Measurements from ENCODE around the gene KHDC1. TPM values are rescaled to one million over a fixed set of nuclear protein-coding genes. Genes with fewer than 3 reads are reported as not detected.
"Not testable (repeated sequence)": the region's sequence is repeated elsewhere in the genome, so short reads cannot be mapped to it uniquely, and the experiment has no call there.

KHDC1 gene
- total and polyA plus RNA-seq, 4 donors = 1.3 to 3.5 (median 2.5) TPM

GRCh38 chr6:73240730-73241129 is 22.3 kb downstream of the KHDC1 start:
- Histone ChIP-seq H3K9ac (ENCODE audit: insufficient read depth in 1 of 2, low read length in 2 of 2) (no peak overlapping the region), H3K27me3 (ENCODE audit: control insufficient read depth in 3 of 3, insufficient read depth in 3 of 3, low read length in 2 of 3) (no peaks in the 10 kb centered on the region), H3K36me3 (ENCODE audit: control insufficient read depth in 4 of 4, insufficient read depth in 4 of 4, low read length in 4 of 4) (no peaks in the 10 kb centered on the region), H3K27ac (ENCODE audit: low read depth in 1 of 2, low read length in 1 of 2) (no peak overlapping the region), H3K4me1 (ENCODE audit: control insufficient read depth in 5 of 5, insufficient read depth in 5 of 5, low read length in 5 of 5) (no peaks in the 10 kb centered on the region), H3K9me3 (ENCODE audit: control insufficient read depth in 4 of 4, insufficient read depth in 3 of 4, low read length in 3 of 4) (no peaks in the 10 kb centered on the region), H3K4me3 (no peak overlapping the region)
- DNase-seq (no peak), ATAC-seq (ENCODE audit: insufficient read depth, low FRiP score) (no peak)
- 79 to 85% methylated on average over 4 of the region's 4 CpGs for WGBS, 2 donors
- no peak for TF ChIP-seq CTCF (IDR thresholded peaks at IDR 0.05; ENCODE audit: control extremely low read depth, extremely low read depth)

GRCh38 chr6:73236144-73236750 is 26.7 kb downstream of the KHDC1 start:
- 90 to 93% methylated on average over 5 of the region's 5 CpGs for WGBS, 2 donors
- no peaks in the 10 kb centered on the region for H3K9me3 ChIP-seq (ENCODE audit: control insufficient read depth in 4 of 4, insufficient read depth in 3 of 4, low read length in 3 of 4)
- no peak overlapping the region for H3K4me3 ChIP-seq
- no peak overlapping the region for H3K27ac ChIP-seq (ENCODE audit: low read depth in 1 of 2, low read length in 1 of 2)
- no peaks in the 10 kb centered on the region for H3K36me3 ChIP-seq (ENCODE audit: control insufficient read depth in 4 of 4, insufficient read depth in 4 of 4, low read length in 4 of 4)
- ATAC-seq (ENCODE audit: insufficient read depth, low FRiP score) = no peak
- no peaks in the 10 kb centered on the region for H3K27me3 ChIP-seq (ENCODE audit: control insufficient read depth in 3 of 3, insufficient read depth in 3 of 3, low read length in 2 of 3)
- TF ChIP-seq CTCF (IDR thresholded peaks at IDR 0.05; ENCODE audit: control extremely low read depth, extremely low read depth) = no peak
- no peak overlapping the region for H3K9ac ChIP-seq (ENCODE audit: insufficient read depth in 1 of 2, low read length in 2 of 2)
- no peaks in the 10 kb centered on the region for H3K4me1 ChIP-seq (ENCODE audit: control insufficient read depth in 5 of 5, insufficient read depth in 5 of 5, low read length in 5 of 5)
- DNase-seq = no peak

- H3K4me1 ChIP-seq (ENCODE audit: control insufficient read depth in 5 of 5, insufficient read depth in 5 of 5, low read length in 5 of 5) = no peaks in the 10 kb centered on the region
- ATAC-seq (ENCODE audit: insufficient read depth, low FRiP score) (no peak), DNase-seq (no peak)
- H3K4me3 ChIP-seq = no peak overlapping the region
- no peak for TF ChIP-seq CTCF (IDR thresholded peaks at IDR 0.05; ENCODE audit: control extremely low read depth, extremely low read depth)
- no peak overlapping the region for H3K9ac ChIP-seq (ENCODE audit: insufficient read depth in 1 of 2, low read length in 2 of 2)
- no peaks in the 10 kb centered on the region for H3K9me3 ChIP-seq (ENCODE audit: control insufficient read depth in 4 of 4, insufficient read depth in 3 of 4, low read length in 3 of 4)
- WGBS, 2 donors = 88 to 92% methylated on average over 1 of the region's 1 CpG
- no peaks in the 10 kb centered on the region for H3K36me3 ChIP-seq (ENCODE audit: control insufficient read depth in 4 of 4, insufficient read depth in 4 of 4, low read length in 4 of 4)
- no peak overlapping the region for H3K27ac ChIP-seq (ENCODE audit: low read depth in 1 of 2, low read length in 1 of 2)
- H3K27me3 ChIP-seq (ENCODE audit: control insufficient read depth in 3 of 3, insufficient read depth in 3 of 3, low read length in 2 of 3) = no peaks in the 10 kb centered on the region
Observed at GRCh38 chr6:73234733-73235132, 28.3 kb downstream of the KHDC1 start.

- not testable (repeated sequence) for H3K4me1 ChIP-seq (ENCODE audit: control insufficient read depth in 5 of 5, insufficient read depth in 5 of 5, low read length in 5 of 5); H3K9me3 ChIP-seq (ENCODE audit: control insufficient read depth in 4 of 4, insufficient read depth in 3 of 4, low read length in 3 of 4); H3K27me3 ChIP-seq (ENCODE audit: control insufficient read depth in 3 of 3, insufficient read depth in 3 of 3, low read length in 2 of 3); H3K36me3 ChIP-seq (ENCODE audit: control insufficient read depth in 4 of 4, insufficient read depth in 4 of 4, low read length in 4 of 4); H3K27ac ChIP-seq (ENCODE audit: low read depth in 1 of 2, low read length in 1 of 2); DNase-seq; H3K9ac ChIP-seq (ENCODE audit: insufficient read depth in 1 of 2, low read length in 2 of 2); H3K4me3 ChIP-seq; ATAC-seq (ENCODE audit: insufficient read depth, low FRiP score)
- WGBS, 2 donors = 24 to 47% methylated on average over 3 of the region's 3 CpGs
Observed at GRCh38 chr6:73233971-73234370, 29.0 kb downstream of the KHDC1 start.
